ENCODE measurements around the gene GSTM2. TPM values are rescaled to one million over a fixed set of nuclear protein-coding genes. Genes with fewer than 3 reads are reported as not detected.

The GSTM2 gene
- total RNA-seq, 1 experiment from 2014 or later: 5.9 TPM

- ATAC-seq (no peak), DNase-seq (ENCODE audit: low read depth, low spot score) (no peak)
- no TSS peak for BruUV-seq (replicated peaks)
- Histone ChIP-seq H3K4me1 (ENCODE audit: control insufficient read depth in 1 of 2, insufficient read depth in 2 of 2, low read length in 2 of 2) (peaks cover 0 to 14% of the 10 kb centered on the region in 2 experiments; a peak in 2 of 4 replicates), H3K9me3 (ENCODE audit: control insufficient read depth in 1 of 2, insufficient read depth in 1 of 2, low read depth in 1 of 2, low read length in 2 of 2) (no peaks in the 10 kb centered on the region), H3K4me3 (replicated peaks in 1 of 2; ENCODE audit: low read depth in 1 of 2, low read length in 2 of 2) (no peak overlapping the region), H3K4me2 (ENCODE audit: low read length) (no peak overlapping the region), H2AFZ (ENCODE audit: low read depth, low read length, poor library complexity, severe bottlenecking) (no peak overlapping the region), H3K27me3 (ENCODE audit: insufficient read depth, low read length) (no peaks in the 10 kb centered on the region), H3K9ac (ENCODE audit: low read length) (no peak overlapping the region), H4K20me1 (ENCODE audit: insufficient read depth) (no peaks in the 10 kb centered on the region), H3K79me2 (ENCODE audit: insufficient read depth, low read length) (no peaks in the 10 kb centered on the region), H3K9me2 (ENCODE audit: insufficient read depth) (no peaks in the 10 kb centered on the region), H3K36me3 (ENCODE audit: control insufficient read depth in 1 of 2, insufficient read depth in 2 of 2, low read length in 2 of 2) (no peaks in the 10 kb centered on the region), H3K27ac (ENCODE audit: low read depth, low read length) (no peak overlapping the region)
- POLR2A ChIA-PET: no interaction called here
- CTCF ChIA-PET: no interaction called here
- TF ChIP-seq POLR2AphosphoS5 (IDR thresholded peaks at IDR 0.05; ENCODE audit: low read depth, low read length) (no peak), RAD21 (IDR thresholded peaks at IDR 0.05; ENCODE audit: low read depth) (no peak), FOSL1 (IDR thresholded peaks at IDR 0.05; ENCODE audit: low read depth) (no peak), MAX (IDR thresholded peaks at IDR 0.05) (no peak), JUND (IDR thresholded peaks at IDR 0.05) (no peak), ELF1 (IDR thresholded peaks at IDR 0.05; ENCODE audit: borderline replicate concordance, low read depth) (no peak), SP1 (IDR thresholded peaks at IDR 0.05; ENCODE audit: low read depth) (no peak), ZFX (IDR thresholded peaks at IDR 0.05) (no peak), ATF3 (IDR thresholded peaks at IDR 0.05) (no peak), ZBTB33 (IDR thresholded peaks at IDR 0.05; ENCODE audit: extremely low read depth, insufficient replicate concordance, low read length) (no peak), SIN3A (IDR thresholded peaks at IDR 0.05; ENCODE audit: low read depth) (no peak), ZNF274 (IDR thresholded peaks at IDR 0.05; ENCODE audit: low read depth, low read length) (no peak), CTCF (IDR thresholded peaks at IDR 0.05 in 2 of 3, conservative IDR thresholded peaks at IDR 0.05 in 1 of 3; ENCODE audit: borderline replicate concordance in 1 of 3, insufficient read depth in 1 of 3, low read depth in 2 of 3, low read length in 2 of 3) (no peak), EZH2 (IDR thresholded peaks at IDR 0.05) (no peak), CBX3 (IDR thresholded peaks at IDR 0.05; ENCODE audit: low read depth) (no peak), SRF (IDR thresholded peaks at IDR 0.05; ENCODE audit: low read depth) (no peak), POLR2A (IDR thresholded peaks at IDR 0.05; ENCODE audit: borderline replicate concordance, extremely low read depth, insufficient read depth, insufficient read length) (no peak), CEBPB (IDR thresholded peaks at IDR 0.05; ENCODE audit: low read depth) (no peak), EZH2phosphoT487 (IDR thresholded peaks at IDR 0.05; ENCODE audit: borderline replicate concordance) (no peak), REST (IDR thresholded peaks at IDR 0.05; ENCODE audit: low read depth) (no peak)
- intact Hi-C loops (cut with micrococcal nuclease): loop anchor here (5.0 kb wide), 1 partner anchor 266 kb away; the partner anchor contains the start of gene AHCYL1
- RAD21 ChIA-PET (ENCODE audit: low non-redundant PET in 1 of 2, low total read pairs in 2 of 2, uncharacterized antibody in 2 of 2, unreplicated experiment in 2 of 2): no interaction called here
Observed at GRCh38 chr1:109716570-109717090, 48.8 kb downstream of the GSTM2 start.
